Muscle of leg (tissue), 11 donors: ENCODE data around the gene SRGN. TPM values are rescaled to one million over a fixed set of nuclear protein-coding genes. Genes with fewer than 3 reads are reported as not detected.

Experiments used
- DNase-seq: peaks from one replicate; pipeline ENCODE4 v3.0.0; 2013
- H3K27ac ChIP-seq: one replicate; pipeline ENCODE4 v1.5.1; 2013; ENCODE audit warnings: mild to moderate bottlenecking, low read length, control low read depth
- H3K27me3 ChIP-seq: one replicate; pipeline ENCODE4 v1.6.1; 2013; ENCODE audit warnings: low read length; ENCODE audit not compliant: control insufficient read depth, insufficient read depth
- H3K36me3 ChIP-seq: one replicate; pipeline ENCODE4 v1.6.1; 2013; ENCODE audit warnings: low read length; ENCODE audit not compliant: control insufficient read depth, insufficient read depth
- H3K4me1 ChIP-seq: one replicate; pipeline ENCODE4 v1.6.1; 2013; ENCODE audit warnings: low read length; ENCODE audit not compliant: control insufficient read depth, insufficient read depth
- H3K4me3 ChIP-seq: one replicate; pipeline ENCODE4 v1.5.1; 2013; ENCODE audit warnings: low read length, control low read depth
- H3K9me3 ChIP-seq: replicated peaks from 2 replicates; pipeline ENCODE4 v1.6.1; 2013; ENCODE audit warnings: low read depth, low read length; ENCODE audit not compliant: control insufficient read depth
- WGBS: methylation state at CpG from one replicate; pipeline ENCODE4 v1.1.5; 2013; ENCODE audit warnings: missing lambda C conversion rate; ENCODE audit not compliant: insufficient coverage; 5-methylcytosine and 5-hydroxymethylcytosine counted together
- polyA plus RNA-seq, 8 donors: library from polyadenylated mRNA; unstranded; fragments of 120-200 nt; gene quantifications; one replicate each; pipeline versions ENCODE4 v1.2.1 to v1.2.3, GENCODE V29; 2013; ENCODE audit warnings: inconsistent platforms in 1 of 8, low replicate concordance in 1 of 8; ENCODE audit not compliant: insufficient read length in 8 of 8, insufficient read depth in 1 of 8
- total RNA-seq: library from RNA; stranded (reverse); fragments of 120-200 nt; gene quantifications from one replicate; pipeline ENCODE4 v1.2.4, GENCODE V29; 2013

The SRGN gene
- total and polyA plus RNA-seq, 9 donors: 20.3 to 38.1 (median 23.3) TPM

DNA sequence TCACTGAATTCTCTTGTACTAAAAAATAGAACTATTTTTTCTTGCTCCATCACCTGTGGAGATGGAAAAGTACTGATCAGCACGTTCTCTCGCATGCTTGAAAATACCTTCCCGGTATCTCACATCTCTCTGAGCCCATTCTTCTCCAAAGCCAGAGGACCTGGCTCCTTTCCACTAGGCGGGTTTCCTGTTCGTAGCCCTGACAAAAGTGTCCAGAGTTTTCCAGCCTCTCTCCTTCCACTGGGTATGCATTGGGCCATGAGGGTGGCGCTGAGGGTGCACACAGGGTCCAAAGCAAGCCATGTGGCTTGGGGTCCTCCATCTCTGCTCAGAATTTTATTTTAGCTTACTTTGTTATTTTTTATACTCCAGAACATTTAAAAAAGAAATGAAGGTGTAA lies 16.3 kb upstream of the SRGN start:
- H3K27ac ChIP-seq: no peak overlapping the region
- H3K36me3 ChIP-seq: no peaks in the 10 kb centered on the region
- no peaks in the 10 kb centered on the region for H3K27me3 ChIP-seq
- H3K4me3 ChIP-seq: no peak overlapping the region
- 100% methylated on average over 3 of the region's 6 CpGs for WGBS
- no peak for DNase-seq
- H3K4me1 ChIP-seq: peaks cover 5% of the 10 kb centered on the region
- H3K9me3 ChIP-seq: no peaks in the 10 kb centered on the region

DNA sequence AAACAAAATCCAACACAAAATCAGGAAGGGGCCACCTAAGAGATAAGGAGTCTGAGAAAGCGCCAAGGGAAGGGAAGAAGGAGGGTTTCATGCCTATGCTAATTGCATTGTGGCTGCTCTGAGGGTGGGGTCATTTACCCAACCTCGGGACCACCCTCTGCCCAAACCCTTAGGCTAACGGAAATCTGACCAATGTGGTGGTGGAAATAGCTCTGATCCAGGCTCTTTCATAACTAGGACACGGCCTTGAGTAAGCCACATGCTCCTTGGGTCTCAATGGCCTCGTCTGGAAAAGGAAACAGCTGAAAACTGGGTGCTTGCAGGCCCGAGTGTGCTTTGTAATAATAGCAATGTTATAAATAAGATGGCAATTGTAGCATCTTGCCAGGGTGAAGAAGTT lies 14.9 kb upstream of the SRGN start:
- DNase-seq: no peak
- WGBS: 49% methylated on average over 5 of the region's 6 CpGs

DNA sequence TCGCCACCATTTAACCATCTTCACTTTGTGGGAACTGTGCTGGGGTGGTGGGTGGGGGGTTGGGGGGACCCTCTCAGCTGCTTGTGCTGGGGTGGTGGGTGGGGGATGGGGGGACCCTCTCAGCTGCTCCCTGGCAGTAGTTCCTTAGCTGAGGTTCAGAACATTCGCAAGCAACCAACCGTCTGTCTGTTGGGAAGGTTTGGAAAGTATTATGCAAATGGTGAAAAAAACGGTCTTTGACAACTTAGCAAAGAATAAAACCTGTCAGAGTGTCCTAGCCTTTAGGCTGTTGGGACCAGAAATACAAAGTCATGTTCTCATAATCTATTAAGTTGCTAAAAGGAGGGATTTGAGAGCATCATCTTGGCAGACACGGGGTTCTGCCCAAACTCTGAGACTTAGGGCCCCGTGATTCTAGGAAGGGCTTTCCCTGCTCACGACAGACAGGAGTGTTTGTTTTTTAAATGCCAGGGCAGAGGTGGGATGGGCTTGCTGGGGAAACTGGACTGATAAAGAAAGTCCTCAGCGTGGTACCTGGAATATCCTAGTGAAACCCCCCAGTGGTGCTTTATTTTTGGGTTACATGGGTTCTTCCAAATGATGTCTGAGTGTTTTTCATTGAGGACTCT lies 14.1 kb upstream of the SRGN start:
- Histone ChIP-seq H3K36me3 (no peaks in the 10 kb centered on the region), H3K4me3 (no peak overlapping the region), H3K4me1 (peaks cover 5% of the 10 kb centered on the region), H3K27me3 (no peaks in the 10 kb centered on the region), H3K27ac (no peak overlapping the region), H3K9me3 (no peaks in the 10 kb centered on the region)
- 45% methylated on average over 5 of the region's 8 CpGs for WGBS
- no peak for DNase-seq

More for the DNA sequence above, 14.9 kb upstream of the SRGN start:
- Histone ChIP-seq H3K27ac (no peak overlapping the region), H3K9me3 (no peaks in the 10 kb centered on the region), H3K27me3 (no peaks in the 10 kb centered on the region), H3K4me1 (peaks cover 5% of the 10 kb centered on the region), H3K36me3 (no peaks in the 10 kb centered on the region), H3K4me3 (no peak overlapping the region)

DNA sequence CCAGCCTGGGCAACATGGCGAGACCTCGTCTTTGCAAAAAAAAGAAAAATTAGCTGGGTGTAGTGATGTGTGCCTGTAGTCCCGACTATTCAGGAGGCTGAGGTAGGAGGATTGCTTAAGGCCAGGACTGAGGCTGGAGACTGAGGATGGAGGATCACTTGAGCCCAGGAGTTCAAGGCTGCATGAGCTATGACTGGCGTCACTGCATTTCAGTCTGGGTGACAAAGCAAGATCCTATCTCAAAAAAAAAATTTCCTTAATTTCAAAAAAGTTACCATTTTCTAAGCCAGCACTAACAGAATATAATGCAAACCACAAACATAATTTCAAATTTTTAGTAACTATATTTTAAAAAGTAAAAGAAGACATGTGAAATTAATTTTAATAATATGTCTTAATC lies 13.4 kb upstream of the SRGN start:
- no peak for DNase-seq
- Histone ChIP-seq H3K4me3 (no peak overlapping the region), H3K27ac (no peak overlapping the region), H3K36me3 (no peaks in the 10 kb centered on the region), H3K27me3 (no peaks in the 10 kb centered on the region), H3K9me3 (no peaks in the 10 kb centered on the region), H3K4me1 (peaks cover 2% of the 10 kb centered on the region)
- 100% methylated on average over 3 of the region's 4 CpGs for WGBS

DNA sequence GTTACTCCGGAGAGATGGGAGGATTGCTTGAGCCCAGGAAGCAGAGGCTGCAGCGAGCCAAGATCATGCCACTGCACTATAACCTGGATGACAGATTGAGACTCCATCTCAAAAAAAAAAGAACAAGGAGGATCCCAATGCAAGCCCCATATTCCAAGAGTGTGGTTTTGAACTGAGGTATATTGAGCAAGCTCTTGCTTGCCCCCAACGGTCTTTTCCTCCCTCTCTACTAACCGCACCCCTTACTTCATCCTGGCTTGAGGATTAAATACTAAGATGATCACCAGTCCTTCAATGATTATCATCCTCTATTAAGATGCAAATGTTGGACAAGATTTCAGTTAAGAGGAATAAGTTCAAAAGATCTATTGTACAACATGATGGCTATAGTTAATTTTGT lies 12.5 kb upstream of the SRGN start:
- DNase-seq: no peak
- WGBS: no CpG with 5 or more reads among the region's 4 CpGs
- Histone ChIP-seq H3K27me3 (no peaks in the 10 kb centered on the region), H3K4me1 (no peaks in the 10 kb centered on the region), H3K4me3 (no peak overlapping the region), H3K36me3 (no peaks in the 10 kb centered on the region), H3K27ac (no peak overlapping the region), H3K9me3 (no peaks in the 10 kb centered on the region)

DNA sequence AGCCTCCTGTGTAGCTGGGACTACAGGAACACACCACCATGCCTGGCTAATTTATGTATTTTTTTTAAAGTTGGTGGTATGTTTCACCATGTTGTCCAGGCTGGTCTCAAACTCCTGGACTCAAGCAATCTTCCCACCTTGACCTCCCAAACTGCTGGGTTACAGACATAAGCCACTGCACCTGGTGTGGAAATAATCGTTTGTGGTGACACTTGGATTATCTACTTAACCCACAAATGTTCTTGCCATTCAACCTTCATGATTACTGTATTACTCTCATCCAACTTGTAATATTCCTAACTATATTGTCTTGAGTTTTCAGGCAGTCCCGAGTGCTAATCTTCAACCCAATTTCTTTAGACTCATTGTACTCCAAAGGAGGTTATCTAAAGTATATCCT lies 9.6 kb upstream of the SRGN start:
- Histone ChIP-seq H3K9me3 (no peaks in the 10 kb centered on the region), H3K4me3 (no peak overlapping the region), H3K4me1 (no peaks in the 10 kb centered on the region), H3K27me3 (no peaks in the 10 kb centered on the region), H3K36me3 (no peaks in the 10 kb centered on the region), H3K27ac (no peak overlapping the region)
- DNase-seq: no peak
- WGBS: no CpG with 5 or more reads among the region's 2 CpGs

DNA sequence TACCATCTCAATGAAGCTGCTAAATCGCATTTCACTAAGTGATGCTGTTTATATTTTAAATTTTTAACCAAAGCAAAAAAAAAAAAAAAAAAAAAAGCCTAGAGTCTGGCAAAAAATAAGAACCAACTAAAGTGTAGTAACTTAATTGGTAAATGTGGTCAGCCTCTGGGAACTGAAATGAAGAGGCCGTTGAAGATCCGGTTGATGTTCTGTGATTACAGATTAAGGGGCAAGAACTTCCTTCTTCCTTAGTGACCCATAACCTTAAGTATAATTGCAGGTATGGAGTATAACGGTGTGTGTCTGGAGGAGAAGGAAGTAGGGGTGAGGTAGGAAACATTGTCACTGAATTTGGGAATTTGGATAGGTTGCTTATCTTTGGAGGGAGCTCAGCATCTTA lies 7.7 kb upstream of the SRGN start:
- Histone ChIP-seq H3K36me3 (no peaks in the 10 kb centered on the region), H3K27me3 (no peaks in the 10 kb centered on the region), H3K4me3 (no peak overlapping the region), H3K27ac (no peak overlapping the region), H3K4me1 (peaks cover under 1% of the 10 kb centered on the region), H3K9me3 (no peaks in the 10 kb centered on the region)
- no peak for DNase-seq
- WGBS: 60% methylated on average over 2 of the region's 4 CpGs

DNA sequence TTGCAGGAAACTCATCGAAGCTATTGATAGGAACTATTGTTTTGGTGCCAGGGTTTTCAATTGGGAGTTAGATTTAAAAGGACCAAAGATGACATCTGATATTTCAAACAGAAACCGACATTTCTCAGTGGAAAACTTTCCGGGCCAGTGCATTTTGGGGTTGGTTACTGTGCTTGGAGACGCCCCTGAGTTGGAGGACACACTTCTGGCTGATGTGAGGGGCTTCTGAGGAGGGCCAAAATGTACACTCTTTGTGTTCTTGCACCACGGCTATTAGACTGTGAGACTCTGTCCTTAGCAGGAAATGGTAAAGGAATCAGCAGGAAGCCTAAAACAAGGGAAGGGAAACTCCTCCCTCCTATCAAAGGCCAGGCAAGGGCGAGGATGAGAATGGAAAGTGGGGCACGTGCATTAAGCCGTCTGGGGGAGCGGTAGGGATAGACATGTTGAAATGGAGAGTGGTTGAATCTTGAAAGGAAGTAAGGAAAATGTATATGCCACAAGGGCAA lies 1.8 kb upstream of the SRGN start:
- Histone ChIP-seq H3K4me3 (no peak overlapping the region), H3K36me3 (no peaks in the 10 kb centered on the region), H3K27me3 (no peaks in the 10 kb centered on the region), H3K4me1 (peaks cover 11% of the 10 kb centered on the region), H3K27ac (peak overlapping the region; percentile 72), H3K9me3 (no peaks in the 10 kb centered on the region)
- 30% methylated on average over 7 of the region's 9 CpGs for WGBS
- peak; percentile 59 for DNase-seq

DNA sequence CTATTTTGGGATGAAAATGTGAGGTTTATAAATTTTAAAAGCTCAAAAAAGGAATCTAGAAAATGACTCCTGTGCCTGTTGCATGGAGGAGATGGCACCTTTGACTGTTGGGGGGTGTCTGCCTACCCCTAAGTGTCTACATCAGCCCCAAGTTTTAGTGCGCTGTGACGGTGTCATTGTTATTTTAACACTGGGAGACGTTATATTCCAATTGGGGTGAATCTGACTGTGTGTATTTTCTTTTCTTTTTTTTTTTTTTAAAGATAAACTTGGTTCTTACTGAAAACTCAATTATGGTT lies 517 bp downstream of the SRGN start:
- Histone ChIP-seq H3K4me1 (peaks cover 11% of the 10 kb centered on the region), H3K9me3 (no peaks in the 10 kb centered on the region), H3K4me3 (peak overlapping the region; percentile 24), H3K27ac (peak overlapping the region; percentile 86), H3K27me3 (no peaks in the 10 kb centered on the region), H3K36me3 (no peaks in the 10 kb centered on the region)
- no CpG with 5 or more reads among the region's 3 CpGs for WGBS
- DNase-seq: no peak

DNA sequence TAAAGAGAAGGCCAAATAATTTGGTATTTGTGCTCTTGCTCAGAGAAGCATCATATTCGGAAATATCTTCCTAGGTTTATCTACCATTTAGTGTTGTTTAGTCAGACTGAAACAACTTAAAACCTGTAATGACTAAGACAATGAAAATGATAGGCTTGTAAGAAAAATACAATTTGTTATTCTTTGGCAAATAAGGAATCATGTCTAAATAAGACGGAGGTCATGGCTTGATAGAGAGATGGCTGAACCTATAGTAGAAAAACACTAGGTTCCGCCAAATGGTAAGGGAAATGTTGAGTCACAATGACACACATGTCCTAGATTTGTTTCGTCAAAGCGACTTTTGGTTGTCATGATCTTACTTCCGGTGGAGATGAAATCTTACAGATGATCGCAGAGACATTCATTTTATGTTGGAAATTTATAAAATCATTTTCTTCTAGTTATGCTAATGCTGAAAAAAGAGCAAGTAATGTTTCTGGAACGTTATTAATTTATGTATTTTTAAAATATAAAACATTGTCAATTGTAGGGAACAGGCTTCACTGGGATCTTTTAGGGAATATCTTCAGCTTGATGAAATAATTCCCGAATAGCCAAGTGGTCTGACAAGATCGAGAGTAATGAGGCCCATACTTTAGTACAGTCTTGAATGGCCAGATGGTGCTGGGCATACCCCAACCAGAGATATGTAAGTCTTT lies 1.0 kb downstream of the SRGN start:
- Histone ChIP-seq H3K4me3 (peak overlapping the region; percentile 24), H3K27ac (peak overlapping the region; percentile 86), H3K36me3 (no peaks in the 10 kb centered on the region), H3K27me3 (no peaks in the 10 kb centered on the region), H3K9me3 (no peaks in the 10 kb centered on the region), H3K4me1 (peaks cover 11% of the 10 kb centered on the region)
- peak; percentile 46 for DNase-seq
- 70% methylated on average over 2 of the region's 10 CpGs for WGBS
